Esophagus squamous epithelium (tissue), 5 donors: ENCODE measurements around the gene FOXL2NB. TPM values are rescaled to one million over a fixed set of nuclear protein-coding genes. Genes with fewer than 3 reads are reported as not detected.
A peak's percentile ranks its signal among the peaks of the same experiment; 100 is the strongest.

Experiments used
- DNase-seq: peaks from one replicate; lab custom pipeline; 2025; lab: John Stamatoyannopoulos, UW
- H3K27ac ChIP-seq, 4 donors: fragments of 200-600 bp; sonication (generic); one replicate each; pipeline ENCODE4 v1.5.1; 2016 to 2019; ENCODE audit warnings: mild to moderate bottlenecking in 1 of 4
- H3K27me3 ChIP-seq, 4 donors: fragments of 200-600 bp; sonication (generic); 1 replicate in 3 of 4; 2 replicates in 1 of 4; pipeline versions ENCODE4 v1.5.1 to v1.6.0; 2017 to 2021; ENCODE audit warnings: antibody characterized with exemption in 1 of 4
- H3K36me3 ChIP-seq, 3 donors: fragments of 200-600 bp; sonication (generic); one replicate each; pipeline ENCODE4 v1.5.1; 2016 to 2019
- H3K4me1 ChIP-seq, 3 donors: fragments of 200-600 bp; sonication (generic); one replicate each; pipeline ENCODE4 v1.5.1; 2017 to 2019
- H3K4me3 ChIP-seq, 4 donors: fragments of 200-600 bp; sonication (generic); 1 replicate in 3 of 4; 2 replicates in 1 of 4; pipeline ENCODE4 v1.5.1; 2016 to 2019; ENCODE audit warnings: mild to moderate bottlenecking in 2 of 4, moderate library complexity in 1 of 4
- H3K9me3 ChIP-seq, 3 donors: fragments of 200-600 bp; sonication (generic); one replicate each; pipeline ENCODE4 v1.5.1; 2016 to 2019
- POLR2A ChIP-seq, 4 donors: fragments of 450-650 bp; IDR thresholded peaks; one replicate each; pipeline ENCODE4 v1.6.1; 2017; ENCODE audit warnings: antibody characterized with exemption in 4 of 4, mild to moderate bottlenecking in 4 of 4, moderate library complexity in 3 of 4
- WGBS, 2 donors: methylation state at CpG; one replicate each; pipeline ENCODE4 v1.1.5; 2018; 5-methylcytosine and 5-hydroxymethylcytosine counted together
- intact Hi-C: fragments of 100-400 bp; cut with DNase I; formaldehyde crosslinking; loops from one replicate; pipeline ENCODE4 v1.15.0; 2022
- total RNA-seq, 4 donors: library from RNA; depleted of rRNA; stranded (reverse); fragments of >200 nt; gene quantifications; one replicate each; pipeline ENCODE4 v1.1.0, GENCODE V29; 2016
- TF ChIP-seq, protein P1 (sequence below), 6 experiments: fragments of 450-650 bp in 4 of 6; fragments of 200-600 bp in 2 of 6; sonication (generic) in 2 of 6; IDR thresholded peaks; one replicate each; pipeline ENCODE4 v1.5.1; 2016 to 2019; ENCODE audit warnings: antibody characterized with exemption in 6 of 6, mild to moderate bottlenecking in 4 of 6, moderate library complexity in 4 of 6
- donor health status: DM: yes; HTN: yes; CAD: no.

FOXL2NB gene
- total RNA-seq, 4 donors from 2014 or later, result 0.57 to 1.1 TPM; not detected in 2

- 48 to 60% methylated on average over 5 of the region's 5 CpGs for WGBS, 2 donors
- intact Hi-C loops, result no loop called here
- Histone ChIP-seq H3K9me3 (no peaks in the 10 kb centered on the region), H3K4me1 (peaks cover 32 to 51% (median 39%) of the 10 kb centered on the region in 3 donors), H3K4me3 (no peak overlapping the region), H3K27me3 (peaks cover 32 to 100% (median 49%) of the 10 kb centered on the region in 4 donors), H3K27ac (no peak overlapping the region), H3K36me3 (no peaks in the 10 kb centered on the region)
- TF ChIP-seq, protein P1, sequence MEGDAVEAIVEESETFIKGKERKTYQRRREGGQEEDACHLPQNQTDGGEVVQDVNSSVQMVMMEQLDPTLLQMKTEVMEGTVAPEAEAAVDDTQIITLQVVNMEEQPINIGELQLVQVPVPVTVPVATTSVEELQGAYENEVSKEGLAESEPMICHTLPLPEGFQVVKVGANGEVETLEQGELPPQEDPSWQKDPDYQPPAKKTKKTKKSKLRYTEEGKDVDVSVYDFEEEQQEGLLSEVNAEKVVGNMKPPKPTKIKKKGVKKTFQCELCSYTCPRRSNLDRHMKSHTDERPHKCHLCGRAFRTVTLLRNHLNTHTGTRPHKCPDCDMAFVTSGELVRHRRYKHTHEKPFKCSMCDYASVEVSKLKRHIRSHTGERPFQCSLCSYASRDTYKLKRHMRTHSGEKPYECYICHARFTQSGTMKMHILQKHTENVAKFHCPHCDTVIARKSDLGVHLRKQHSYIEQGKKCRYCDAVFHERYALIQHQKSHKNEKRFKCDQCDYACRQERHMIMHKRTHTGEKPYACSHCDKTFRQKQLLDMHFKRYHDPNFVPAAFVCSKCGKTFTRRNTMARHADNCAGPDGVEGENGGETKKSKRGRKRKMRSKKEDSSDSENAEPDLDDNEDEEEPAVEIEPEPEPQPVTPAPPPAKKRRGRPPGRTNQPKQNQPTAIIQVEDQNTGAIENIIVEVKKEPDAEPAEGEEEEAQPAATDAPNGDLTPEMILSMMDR (IDR thresholded peaks at IDR 0.05), result no peak
- TF ChIP-seq POLR2A (IDR thresholded peaks at IDR 0.05), result no peak
- no peak for DNase-seq
Measured at GRCh38 chr3:138949002-138949418, 2.0 kb downstream of the FOXL2NB start.

DNA sequence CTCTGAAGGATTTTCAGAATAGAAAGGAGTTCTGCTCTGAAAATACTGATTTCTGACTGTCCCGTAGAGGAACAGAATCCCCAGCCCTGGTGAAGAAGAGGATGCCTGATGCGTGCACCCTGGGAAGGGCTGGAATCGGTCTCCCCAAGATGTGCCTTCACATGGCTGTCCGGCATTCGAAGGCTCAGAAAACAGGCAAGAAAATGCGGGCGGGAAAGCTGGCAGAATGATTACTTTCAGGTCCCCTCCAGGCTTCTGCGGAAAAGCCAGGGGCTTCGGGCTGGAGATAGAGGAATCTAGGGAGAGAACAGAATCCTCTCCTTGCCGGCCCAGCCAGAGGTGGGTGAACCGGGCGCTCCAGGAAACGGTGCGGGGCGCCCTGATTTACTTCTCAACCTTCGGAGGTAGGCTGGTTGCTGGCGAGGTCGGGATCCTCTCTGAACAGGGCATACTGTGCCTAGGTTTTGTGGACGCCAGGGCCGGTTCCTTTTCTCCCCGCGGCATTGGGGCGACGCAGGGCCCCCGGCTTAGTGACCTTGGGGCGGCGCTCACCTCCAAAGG lies 2.5 kb downstream of the FOXL2NB start:
- no peak for DNase-seq
- Histone ChIP-seq H3K36me3 (no peaks in the 10 kb centered on the region), H3K27me3 (peaks cover 32 to 100% (median 44%) of the 10 kb centered on the region in 4 donors), H3K4me3 (peak overlapping the region in 3 of 4 donors; percentile 29 to 58 (median 39)), H3K4me1 (peaks cover 32 to 46% (median 34%) of the 10 kb centered on the region in 3 donors), H3K27ac (no peak overlapping the region), H3K9me3 (no peaks in the 10 kb centered on the region)
- intact Hi-C loops, result no loop called here
- TF ChIP-seq, protein P1 (IDR thresholded peaks at IDR 0.05), result no peak
- no peak for TF ChIP-seq POLR2A (IDR thresholded peaks at IDR 0.05)
- 3 to 30% methylated on average over 7 to 20 of the region's 27 CpGs for WGBS, 2 donors

- intact Hi-C loops, result no loop called here
- no peak for TF ChIP-seq POLR2A (IDR thresholded peaks at IDR 0.05)
- TF ChIP-seq, protein P1 (IDR thresholded peaks at IDR 0.05), result no peak
- Histone ChIP-seq H3K27ac (no peak overlapping the region), H3K4me1 (peaks cover 28 to 40% (median 28%) of the 10 kb centered on the region in 3 donors), H3K36me3 (no peaks in the 10 kb centered on the region), H3K27me3 (peaks cover 28 to 100% (median 38%) of the 10 kb centered on the region in 4 donors), H3K4me3 (peak overlapping the region in 3 of 4 donors; percentile 29 to 58 (median 39)), H3K9me3 (no peaks in the 10 kb centered on the region)
- no peak for DNase-seq
- 7 to 28% methylated on average over 3 to 9 of the region's 53 CpGs for WGBS, 2 donors
Measured at GRCh38 chr3:138950006-138950644, 3.1 kb downstream of the FOXL2NB start.

GRCh38 chr3:138950701-138951100 lies 3.7 kb downstream of the FOXL2NB start:
- no peaks in the 10 kb centered on the region for H3K36me3 ChIP-seq
- H3K27me3 ChIP-seq, result peaks cover 25 to 100% (median 35%) of the 10 kb centered on the region in 4 donors
- H3K4me1 ChIP-seq, result peaks cover 22 to 34% (median 25%) of the 10 kb centered on the region in 3 donors
- intact Hi-C loops, result no loop called here
- WGBS, 2 donors, result 82 to 97% methylated on average over 6 to 8 of the region's 8 CpGs
- no peak for TF ChIP-seq POLR2A (IDR thresholded peaks at IDR 0.05)
- TF ChIP-seq, protein P1 (IDR thresholded peaks at IDR 0.05), result no peak
- H3K27ac ChIP-seq, result no peak overlapping the region
- H3K9me3 ChIP-seq, result no peaks in the 10 kb centered on the region
- no peak overlapping the region for H3K4me3 ChIP-seq
- DNase-seq, result no peak

DNA sequence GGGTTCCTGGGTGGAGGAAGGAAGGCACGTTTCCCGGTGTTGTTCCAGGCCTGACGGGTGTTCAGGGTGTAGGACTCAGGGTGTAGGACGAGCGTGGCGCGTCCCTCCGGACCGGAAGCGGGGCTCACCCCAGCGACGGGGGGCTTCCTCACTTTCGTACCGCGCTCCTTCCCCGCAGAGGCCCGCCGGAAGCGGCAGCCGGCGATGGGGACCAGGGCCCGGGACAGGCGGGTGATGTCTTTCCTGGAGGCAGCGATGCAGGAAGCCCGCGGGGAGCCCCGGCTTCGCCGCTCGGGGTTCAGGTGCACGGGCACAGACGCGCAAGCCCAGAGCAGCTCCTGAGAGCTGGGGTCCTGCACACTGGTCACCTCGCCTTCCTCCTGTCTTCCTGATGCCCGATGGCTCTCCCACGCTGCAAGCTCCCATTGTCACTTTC lies 13.4 kb downstream of the FOXL2NB start:
- 6 to 15% methylated on average over 19 to 26 of the region's 36 CpGs for WGBS, 2 donors
- no peak for TF ChIP-seq POLR2A (IDR thresholded peaks at IDR 0.05)
- TF ChIP-seq, protein P1 (IDR thresholded peaks at IDR 0.05), result no peak
- Histone ChIP-seq H3K4me3 (peak overlapping the region in 1 of 4 donors; percentile 26), H3K4me1 (peaks cover 0 to 7% (median 0%) of the 10 kb centered on the region in 3 donors), H3K9me3 (no peaks in the 10 kb centered on the region), H3K36me3 (no peaks in the 10 kb centered on the region), H3K27me3 (peaks cover 0 to 78% (median 9%) of the 10 kb centered on the region in 4 donors), H3K27ac (no peak overlapping the region)
- no peak for DNase-seq
- intact Hi-C loops, result no loop called here
